ENCODE measurements around the gene SF1.

- no peak for TF ChIP-seq POLR2A (IDR thresholded peaks at IDR 0.05)
- no peak for TF ChIP-seq CTCF (IDR thresholded peaks at IDR 0.05)
Measured at GRCh38 chr11:64721359-64721699, 57.0 kb downstream of the SF1 start.

Measured in upper lobe of left lung (tissue), 4 donors.